Measurements from ENCODE around the gene CEACAM19. TPM values are rescaled to one million over a fixed set of nuclear protein-coding genes. Genes with fewer than 3 reads are reported as not detected.

Gene CEACAM19
- total RNA-seq, 1 experiment from 2014 or later: 13.2 TPM

- Mint-ChIP-seq H3K4me1 (ENCODE audit: insufficient read depth, unreplicated experiment) (peaks cover 10% of the 10 kb centered on the region), H3K4me3 (ENCODE audit: unreplicated experiment) (no peak overlapping the region), H3K27ac (ENCODE audit: low read depth, unreplicated experiment) (no peak overlapping the region), H3K9me3 (ENCODE audit: unreplicated experiment) (no peaks in the 10 kb centered on the region), H3K36me3 (ENCODE audit: insufficient read depth, unreplicated experiment) (no peaks in the 10 kb centered on the region), H3K27me3 (ENCODE audit: insufficient read depth, unreplicated experiment) (no peaks in the 10 kb centered on the region)
- intact Hi-C loops (cut with micrococcal nuclease): no loop called here
- no peak for DNase-seq (ENCODE audit: unreplicated experiment)
- BruUV-seq (replicated peaks): no TSS peak
- ChIA-PET POLR2A (interaction anchor here (0.5 to 4.7 kb wide), 7 partner anchors 10 to 477 kb away, joined by 3 to 61 read pairs (median 4); no protein-coding TSS in a partner anchor), CTCF (interaction anchor here (0.6 to 10.4 kb wide), 31 partner anchors 8 to 1287 kb away, joined by 3 to 414 read pairs (median 5); partner anchors contain the start of gene CBLC)
- no peak for TF ChIP-seq CTCF (IDR thresholded peaks at IDR 0.05; ENCODE audit: unreplicated experiment)
Measured at GRCh38 chr19:44722131-44723121, 51.1 kb downstream of the CEACAM19 start.

GRCh38 chr19:44723299-44723951, 52.1 kb downstream of the CEACAM19 start:
- Mint-ChIP-seq H3K4me1 (ENCODE audit: insufficient read depth, unreplicated experiment) (peaks cover 10% of the 10 kb centered on the region), H3K36me3 (ENCODE audit: insufficient read depth, unreplicated experiment) (no peaks in the 10 kb centered on the region), H3K27ac (ENCODE audit: low read depth, unreplicated experiment) (no peak overlapping the region), H3K27me3 (ENCODE audit: insufficient read depth, unreplicated experiment) (no peaks in the 10 kb centered on the region), H3K4me3 (ENCODE audit: unreplicated experiment) (no peak overlapping the region), H3K9me3 (ENCODE audit: unreplicated experiment) (no peaks in the 10 kb centered on the region)
- no peak for TF ChIP-seq CTCF (IDR thresholded peaks at IDR 0.05; ENCODE audit: unreplicated experiment)
- CTCF ChIA-PET: interaction anchor here (0.6 to 10.4 kb wide), 42 partner anchors 9 to 228 kb away, joined by 3 to 414 read pairs (median 5); partner anchors contain the start of gene CBLC
- no TSS peak for BruUV-seq (replicated peaks)
- no peak for DNase-seq (ENCODE audit: unreplicated experiment)
- intact Hi-C loops (cut with micrococcal nuclease): no loop called here
- POLR2A ChIA-PET: interaction anchor here (0.6 to 4.7 kb wide), 9 partner anchors 10 to 51 kb away, joined by 3 to 61 read pairs (median 4); partner anchors contain the start of gene BCL3

GRCh38 chr19:44723952-44724319, 52.7 kb downstream of the CEACAM19 start:
- no peaks in the 10 kb centered on the region for H3K9me3 Mint-ChIP-seq (ENCODE audit: unreplicated experiment)
- ChIA-PET POLR2A (interaction anchor here (0.6 to 4.7 kb wide), 12 partner anchors 9 to 51 kb away, joined by 3 to 61 read pairs (median 4); partner anchors contain the start of gene BCL3), CTCF (interaction anchor here (0.6 to 10.4 kb wide), 42 partner anchors 9 to 620 kb away, joined by 3 to 414 read pairs (median 5); partner anchors contain the start of gene CBLC)
- H3K4me1 Mint-ChIP-seq (ENCODE audit: insufficient read depth, unreplicated experiment): peaks cover 10% of the 10 kb centered on the region
- no peak overlapping the region for H3K27ac Mint-ChIP-seq (ENCODE audit: low read depth, unreplicated experiment)
- no TSS peak for BruUV-seq (replicated peaks)
- TF ChIP-seq CTCF (IDR thresholded peaks at IDR 0.05; ENCODE audit: unreplicated experiment): peak; percentile 97
- DNase-seq (ENCODE audit: unreplicated experiment): peak; percentile 90
- no peak overlapping the region for H3K4me3 Mint-ChIP-seq (ENCODE audit: unreplicated experiment)
- no peaks in the 10 kb centered on the region for H3K27me3 Mint-ChIP-seq (ENCODE audit: insufficient read depth, unreplicated experiment)
- no peaks in the 10 kb centered on the region for H3K36me3 Mint-ChIP-seq (ENCODE audit: insufficient read depth, unreplicated experiment)
- intact Hi-C loops (cut with micrococcal nuclease): loop anchor here (1.0 kb wide), 4 partner anchors 29 to 136 kb away; no protein-coding TSS in a partner anchor

All from MCF 10A (cell line).